ENCODE results near the gene UBE2E2.

Gene UBE2E2

DNA sequence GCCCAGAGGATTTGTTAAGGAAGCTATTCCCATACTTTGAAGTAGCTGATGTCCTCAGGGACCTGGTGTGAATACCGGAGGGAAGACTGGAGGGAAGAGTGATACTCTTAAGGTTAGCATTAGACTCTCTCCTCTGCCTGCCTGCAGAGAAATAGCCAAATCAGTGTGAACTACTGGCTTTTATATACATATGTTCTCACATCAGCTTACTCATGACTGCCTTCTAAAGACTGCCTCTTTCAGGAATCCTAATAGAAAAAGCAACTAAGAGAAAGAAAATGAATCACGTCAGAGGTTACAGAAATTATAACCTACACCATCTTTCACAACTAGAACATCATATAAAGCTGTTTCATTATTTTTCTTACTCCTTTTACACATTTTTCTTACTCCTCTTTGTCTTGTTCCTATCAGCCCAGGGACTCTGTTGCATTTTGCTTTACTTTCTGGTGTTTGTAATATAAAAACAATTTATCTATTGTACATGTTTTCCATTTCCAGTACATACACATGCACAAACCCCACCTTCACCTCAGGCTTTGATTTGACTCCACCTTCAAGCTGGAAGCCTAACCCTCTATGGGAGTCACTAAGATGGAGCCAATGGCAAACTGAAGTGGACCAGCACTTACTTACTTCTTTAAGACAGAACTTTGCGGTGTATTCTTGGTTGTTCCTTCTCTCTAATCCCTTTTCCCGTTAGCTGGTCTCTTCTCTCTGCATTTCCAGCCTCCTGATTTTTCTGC, 345.0 kb downstream of the UBE2E2 start:
- DNase-seq = no peak

- no peak for DNase-seq
These were observed 345.6 kb downstream of the UBE2E2 start for GRCh38 chr3:23548706-23549105.

- no peak for DNase-seq
These were observed 346.2 kb downstream of the UBE2E2 start for GRCh38 chr3:23549148-23549910.

- DNase-seq = no peak
These were observed 347.3 kb downstream of the UBE2E2 start for GRCh38 chr3:23550402-23550801.

GRCh38 chr3:23552506-23552905, 349.4 kb downstream of the UBE2E2 start:
- DNase-seq = no peak

DNA sequence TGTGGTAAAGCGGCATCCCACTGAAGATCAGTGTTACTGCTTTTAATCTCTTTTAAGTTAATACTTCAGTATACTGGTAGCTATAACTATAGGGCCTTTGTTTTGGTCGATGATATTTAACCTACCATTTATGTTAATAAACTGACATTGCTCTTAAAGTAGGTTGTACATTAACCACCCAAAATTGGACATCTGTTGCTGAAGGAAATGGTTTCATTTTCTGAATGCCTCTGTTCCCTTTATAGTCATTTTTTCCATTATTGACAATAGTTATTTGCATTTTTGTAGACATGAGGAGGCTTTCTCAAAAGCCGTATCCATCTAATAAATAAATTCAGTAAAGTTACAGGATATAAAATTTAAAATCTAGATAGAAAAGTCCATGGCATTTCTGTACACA, 350.2 kb downstream of the UBE2E2 start:
- no peak for DNase-seq

GRCh38 chr3:23565041-23565775, 362.1 kb downstream of the UBE2E2 start:
- no peak for DNase-seq

GRCh38 chr3:23566499-23566898, 363.4 kb downstream of the UBE2E2 start:
- no peak for DNase-seq

- no peak for DNase-seq
These were observed 364.8 kb downstream of the UBE2E2 start for GRCh38 chr3:23567917-23568316.

- DNase-seq = no peak
These were observed 370.7 kb downstream of the UBE2E2 start for GRCh38 chr3:23573827-23574226.

GRCh38 chr3:23574822-23575315, 371.7 kb downstream of the UBE2E2 start:
- no peak for DNase-seq

- DNase-seq = no peak
These were observed 372.6 kb downstream of the UBE2E2 start for GRCh38 chr3:23575697-23576096.

- DNase-seq = no peak
These were observed 373.3 kb downstream of the UBE2E2 start for GRCh38 chr3:23576379-23576959.

- no peak for DNase-seq
These were observed 377.1 kb downstream of the UBE2E2 start for GRCh38 chr3:23580096-23580713.

GRCh38 chr3:23583980-23584740, 381.0 kb downstream of the UBE2E2 start:
- DNase-seq = no peak

- no peak for DNase-seq
These were observed 384.4 kb downstream of the UBE2E2 start for GRCh38 chr3:23587513-23587912.

GRCh38 chr3:23588547-23588946, 385.4 kb downstream of the UBE2E2 start:
- DNase-seq = no peak

GRCh38 chr3:23589602-23590001, 386.5 kb downstream of the UBE2E2 start:
- no peak for DNase-seq

DNA sequence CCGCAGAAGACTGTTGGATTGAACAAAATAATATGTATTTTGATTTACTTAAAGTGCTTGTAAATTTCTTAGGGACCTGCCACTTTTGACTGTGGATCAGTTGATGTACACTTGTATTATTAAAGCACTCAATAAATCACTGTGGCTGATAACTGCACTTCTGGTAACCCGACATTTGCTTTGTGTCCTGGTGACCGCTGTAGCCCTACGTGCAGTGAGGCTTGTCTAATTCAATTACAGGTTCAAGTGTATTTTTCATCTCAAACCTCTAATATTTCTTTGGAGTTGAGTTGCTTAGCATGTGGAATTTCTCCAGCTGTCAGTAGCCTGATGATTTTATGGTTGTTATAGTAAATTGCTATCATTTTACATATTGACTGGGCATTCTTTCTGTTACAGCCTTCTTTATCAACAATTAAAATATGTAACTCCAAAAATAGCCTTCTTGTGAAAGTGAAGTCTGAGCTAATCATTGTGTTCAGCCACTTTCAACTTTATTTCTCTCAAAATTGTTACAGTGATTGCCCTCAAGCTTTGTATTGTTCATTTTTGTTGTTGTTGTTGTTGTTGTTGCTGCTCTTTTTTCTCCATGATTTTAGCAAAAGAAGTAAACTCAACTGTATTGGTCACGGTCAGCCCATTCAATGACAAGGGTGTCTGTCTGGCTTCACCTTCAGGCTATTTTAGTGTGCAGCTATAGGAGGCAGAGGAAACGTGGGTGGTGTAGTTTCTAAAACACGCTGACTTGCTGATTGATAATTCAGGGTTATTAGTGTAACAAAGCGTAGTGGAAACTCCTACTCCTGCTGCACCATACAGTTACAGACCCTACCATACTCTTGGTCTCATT, 387.5 kb downstream of the UBE2E2 start:
- no peak for DNase-seq

GRCh38 chr3:23591374-23591773, 388.2 kb downstream of the UBE2E2 start:
- no peak for DNase-seq

Measured in activated CD4-positive, alpha-beta T cell treated with anti-CD3 and anti-CD28 coated beads, Interleukin-10, Interleukin-2, amounts not matched to agents 100 ng/mL and 50 ng/mL, durations not matched to agents 16 hours and 8 hours (primary cell).